Inflammatory macrophage treated with lipopolysaccharide for 4 hours (primary cell): ENCODE data around the gene DAPK2.

ENCODE experiments used
- DNase-seq: peaks from one replicate; pipeline ENCODE4 v3.0.0-alpha.2; 2020

The DAPK2 gene

GRCh38 chr15:64022571-64022970, 23.7 kb downstream of the DAPK2 start:
- no peak for DNase-seq

GRCh38 chr15:64019764-64020163, 26.5 kb downstream of the DAPK2 start:
- no peak for DNase-seq

GRCh38 chr15:64017591-64018163, 28.6 kb downstream of the DAPK2 start:
- DNase-seq: no peak

- no peak for DNase-seq
These were observed 29.1 kb downstream of the DAPK2 start for GRCh38 chr15:64017082-64017588.

GRCh38 chr15:64016257-64016656, 30.0 kb downstream of the DAPK2 start:
- no peak for DNase-seq

- no peak for DNase-seq
These were observed 31.3 kb downstream of the DAPK2 start for GRCh38 chr15:64014995-64015394.

- DNase-seq: no peak
These were observed 32.9 kb downstream of the DAPK2 start for GRCh38 chr15:64013179-64014062.

- no peak for DNase-seq
These were observed 34.5 kb downstream of the DAPK2 start for GRCh38 chr15:64011736-64012135.

- peak; percentile 76 for DNase-seq
These were observed 35.6 kb downstream of the DAPK2 start for GRCh38 chr15:64010719-64011118.

GRCh38 chr15:64009798-64010261, 36.5 kb downstream of the DAPK2 start:
- no peak for DNase-seq

GRCh38 chr15:64009241-64009640, 37.0 kb downstream of the DAPK2 start:
- DNase-seq: no peak

GRCh38 chr15:64008177-64008576, 38.1 kb downstream of the DAPK2 start:
- DNase-seq: no peak

- no peak for DNase-seq
These were observed 39.6 kb downstream of the DAPK2 start for GRCh38 chr15:64006642-64007041.

- no peak for DNase-seq
These were observed 41.7 kb downstream of the DAPK2 start for GRCh38 chr15:64004587-64004986.

- no peak for DNase-seq
These were observed 42.2 kb downstream of the DAPK2 start for GRCh38 chr15:64004056-64004455.

GRCh38 chr15:64003182-64003581, 43.1 kb downstream of the DAPK2 start:
- DNase-seq: no peak

- DNase-seq: peak; percentile 46
These were observed 45.1 kb downstream of the DAPK2 start for GRCh38 chr15:64001148-64001547.

GRCh38 chr15:64000183-64000951, 45.9 kb downstream of the DAPK2 start:
- DNase-seq: no peak

GRCh38 chr15:63999177-63999576, 47.1 kb downstream of the DAPK2 start:
- peak; percentile 26 for DNase-seq

GRCh38 chr15:63998489-63998888, 47.8 kb downstream of the DAPK2 start:
- DNase-seq: no peak

GRCh38 chr15:63997715-63998442, 48.4 kb downstream of the DAPK2 start:
- no peak for DNase-seq

GRCh38 chr15:63996794-63997357, 49.4 kb downstream of the DAPK2 start:
- no peak for DNase-seq
